Esophagus squamous epithelium (tissue), 4 donors: ENCODE results near the gene MOB3B.

Experiments used
- POLR2A ChIP-seq, 4 donors: fragments of 450-650 bp; IDR thresholded peaks; one replicate each; pipeline ENCODE4 v1.6.1; 2017; ENCODE audit warnings: antibody characterized with exemption in 4 of 4, mild to moderate bottlenecking in 4 of 4, moderate library complexity in 3 of 4
- TF ChIP-seq, protein P1 (sequence below), 6 experiments: fragments of 450-650 bp in 4 of 6; fragments of 200-600 bp in 2 of 6; sonication (generic) in 2 of 6; IDR thresholded peaks; one replicate each; pipeline ENCODE4 v1.5.1; 2016 to 2019; ENCODE audit warnings: antibody characterized with exemption in 6 of 6, mild to moderate bottlenecking in 4 of 6, moderate library complexity in 4 of 6

DNA sequence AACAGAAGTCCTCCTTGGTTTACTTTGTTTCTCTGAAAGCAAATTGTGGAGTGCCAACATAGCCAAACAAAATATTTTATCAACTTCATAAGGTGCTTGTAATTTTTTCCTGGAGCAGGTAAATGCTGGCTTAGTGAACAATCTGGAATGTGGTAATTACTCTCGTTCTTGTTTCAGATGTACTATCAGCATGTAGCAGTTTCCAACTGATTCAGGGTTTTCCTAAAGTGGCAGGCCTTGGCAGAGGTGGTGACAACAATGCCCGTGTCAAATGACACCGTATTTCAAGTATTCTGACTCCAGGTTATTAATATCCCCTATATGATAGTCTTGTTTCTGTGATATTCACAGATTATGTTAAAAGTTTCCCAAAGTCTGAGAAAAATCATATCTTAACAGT, 42.4 kb upstream of the MOB3B start:
- TF ChIP-seq, protein P1, sequence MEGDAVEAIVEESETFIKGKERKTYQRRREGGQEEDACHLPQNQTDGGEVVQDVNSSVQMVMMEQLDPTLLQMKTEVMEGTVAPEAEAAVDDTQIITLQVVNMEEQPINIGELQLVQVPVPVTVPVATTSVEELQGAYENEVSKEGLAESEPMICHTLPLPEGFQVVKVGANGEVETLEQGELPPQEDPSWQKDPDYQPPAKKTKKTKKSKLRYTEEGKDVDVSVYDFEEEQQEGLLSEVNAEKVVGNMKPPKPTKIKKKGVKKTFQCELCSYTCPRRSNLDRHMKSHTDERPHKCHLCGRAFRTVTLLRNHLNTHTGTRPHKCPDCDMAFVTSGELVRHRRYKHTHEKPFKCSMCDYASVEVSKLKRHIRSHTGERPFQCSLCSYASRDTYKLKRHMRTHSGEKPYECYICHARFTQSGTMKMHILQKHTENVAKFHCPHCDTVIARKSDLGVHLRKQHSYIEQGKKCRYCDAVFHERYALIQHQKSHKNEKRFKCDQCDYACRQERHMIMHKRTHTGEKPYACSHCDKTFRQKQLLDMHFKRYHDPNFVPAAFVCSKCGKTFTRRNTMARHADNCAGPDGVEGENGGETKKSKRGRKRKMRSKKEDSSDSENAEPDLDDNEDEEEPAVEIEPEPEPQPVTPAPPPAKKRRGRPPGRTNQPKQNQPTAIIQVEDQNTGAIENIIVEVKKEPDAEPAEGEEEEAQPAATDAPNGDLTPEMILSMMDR (IDR thresholded peaks at IDR 0.05): no peak
- TF ChIP-seq POLR2A (IDR thresholded peaks at IDR 0.05): no peak
